ENCODE measurements around the gene PANK1.
"Not testable (repeated sequence)": the region's sequence is repeated elsewhere in the genome, so short reads cannot be mapped to it uniquely, and the experiment has no call there.

Gene PANK1

GRCh38 chr10:89549510-89549909, 95.5 kb downstream of the PANK1 start:
- Histone ChIP-seq H4K20me1 (ENCODE audit: low read depth, low read length) (no peaks in the 10 kb centered on the region), H3K36me3 (ENCODE audit: low read length) (no peaks in the 10 kb centered on the region), H2AFZ (ENCODE audit: low read depth, low read length, severe bottlenecking) (no peak overlapping the region), H3K79me2 (ENCODE audit: insufficient read depth, low read length) (no peaks in the 10 kb centered on the region), H3F3A (ENCODE audit: insufficient read depth) (no peaks in the 10 kb centered on the region), H3K27ac (ENCODE audit: low read depth, low read length) (no peak overlapping the region), H3K9me3 (ENCODE audit: insufficient read depth, low read length) (no peaks in the 10 kb centered on the region), H3K9ac (ENCODE audit: low read length) (no peak overlapping the region), H3K4me2 (ENCODE audit: low read depth, low read length, poor library complexity, severe bottlenecking) (no peak overlapping the region), H3K4me3 (ENCODE audit: insufficient read depth, low read length, poor library complexity, severe bottlenecking) (no peak overlapping the region), H3K9me2 (replicated peaks; ENCODE audit: insufficient read depth, low read length) (no peaks in the 10 kb centered on the region), H3K27me3 (ENCODE audit: low read length) (no peaks in the 10 kb centered on the region)
- TF ChIP-seq EZH2phosphoT487 (conservative IDR thresholded peaks at IDR 0.05; ENCODE audit: low read length) (no peak), CTCF (IDR thresholded peaks at IDR 0.05; ENCODE audit: insufficient read depth, low read length, poor library complexity, severe bottlenecking) (no peak)

- no peaks in the 10 kb centered on the region for H3K79me2 ChIP-seq (ENCODE audit: insufficient read depth, low read length)
- no peaks in the 10 kb centered on the region for H3K9me3 ChIP-seq (ENCODE audit: insufficient read depth, low read length)
- H3K4me3 ChIP-seq (ENCODE audit: insufficient read depth, low read length, poor library complexity, severe bottlenecking): no peak overlapping the region
- H2AFZ ChIP-seq (ENCODE audit: low read depth, low read length, severe bottlenecking): no peak overlapping the region
- H3K27ac ChIP-seq (ENCODE audit: low read depth, low read length): no peak overlapping the region
- no peaks in the 10 kb centered on the region for H3K27me3 ChIP-seq (ENCODE audit: low read length)
- no peaks in the 10 kb centered on the region for H3K9me2 ChIP-seq (replicated peaks; ENCODE audit: insufficient read depth, low read length)
- TF ChIP-seq EZH2phosphoT487 (conservative IDR thresholded peaks at IDR 0.05; ENCODE audit: low read length) (no peak), CTCF (IDR thresholded peaks at IDR 0.05; ENCODE audit: insufficient read depth, low read length, poor library complexity, severe bottlenecking) (no peak)
- no peaks in the 10 kb centered on the region for H4K20me1 ChIP-seq (ENCODE audit: low read depth, low read length)
- no peaks in the 10 kb centered on the region for H3F3A ChIP-seq (ENCODE audit: insufficient read depth)
- H3K4me2 ChIP-seq (ENCODE audit: low read depth, low read length, poor library complexity, severe bottlenecking): no peak overlapping the region
- no peaks in the 10 kb centered on the region for H3K36me3 ChIP-seq (ENCODE audit: low read length)
- no peak overlapping the region for H3K9ac ChIP-seq (ENCODE audit: low read length)
Measured at GRCh38 chr10:89548673-89549072, 96.4 kb downstream of the PANK1 start.

GRCh38 chr10:89547853-89548513, 97.1 kb downstream of the PANK1 start:
- no peak overlapping the region for H3K9ac ChIP-seq (ENCODE audit: low read length)
- H3K36me3 ChIP-seq (ENCODE audit: low read length): no peaks in the 10 kb centered on the region
- no peaks in the 10 kb centered on the region for H3K9me2 ChIP-seq (replicated peaks; ENCODE audit: insufficient read depth, low read length)
- no peaks in the 10 kb centered on the region for H3K9me3 ChIP-seq (ENCODE audit: insufficient read depth, low read length)
- H3K27me3 ChIP-seq (ENCODE audit: low read length): no peaks in the 10 kb centered on the region
- no peaks in the 10 kb centered on the region for H4K20me1 ChIP-seq (ENCODE audit: low read depth, low read length)
- no peak overlapping the region for H3K4me2 ChIP-seq (ENCODE audit: low read depth, low read length, poor library complexity, severe bottlenecking)
- H3K4me3 ChIP-seq (ENCODE audit: insufficient read depth, low read length, poor library complexity, severe bottlenecking): no peak overlapping the region
- TF ChIP-seq CTCF (IDR thresholded peaks at IDR 0.05; ENCODE audit: insufficient read depth, low read length, poor library complexity, severe bottlenecking) (no peak), EZH2phosphoT487 (conservative IDR thresholded peaks at IDR 0.05; ENCODE audit: low read length) (no peak)
- H3F3A ChIP-seq (ENCODE audit: insufficient read depth): no peaks in the 10 kb centered on the region
- no peak overlapping the region for H2AFZ ChIP-seq (ENCODE audit: low read depth, low read length, severe bottlenecking)
- H3K79me2 ChIP-seq (ENCODE audit: insufficient read depth, low read length): no peaks in the 10 kb centered on the region
- H3K27ac ChIP-seq (ENCODE audit: low read depth, low read length): no peak overlapping the region

- H2AFZ ChIP-seq (ENCODE audit: low read depth, low read length, severe bottlenecking); H3K79me2 ChIP-seq (ENCODE audit: insufficient read depth, low read length); H4K20me1 ChIP-seq (ENCODE audit: low read depth, low read length); H3K4me3 ChIP-seq (ENCODE audit: insufficient read depth, low read length, poor library complexity, severe bottlenecking); H3K9me2 ChIP-seq (replicated peaks; ENCODE audit: insufficient read depth, low read length); H3K9ac ChIP-seq (ENCODE audit: low read length); H3K9me3 ChIP-seq (ENCODE audit: insufficient read depth, low read length); H3F3A ChIP-seq (ENCODE audit: insufficient read depth); H3K4me2 ChIP-seq (ENCODE audit: low read depth, low read length, poor library complexity, severe bottlenecking); H3K36me3 ChIP-seq (ENCODE audit: low read length); H3K27ac ChIP-seq (ENCODE audit: low read depth, low read length); H3K27me3 ChIP-seq (ENCODE audit: low read length): not testable (repeated sequence)
Measured at GRCh38 chr10:89546651-89547050, 98.4 kb downstream of the PANK1 start.

Data from SU-DHL-6 (cell line).